ENCODE data around the gene SCNN1A. TPM values are rescaled to one million over a fixed set of nuclear protein-coding genes. Genes with fewer than 3 reads are reported as not detected.

Gene SCNN1A
- total RNA-seq, 2 experiments from 2014 or later, result 0.35 to 1.0 TPM

GRCh38 chr12:6374786-6375160, 590 bp downstream of the SCNN1A start:
- no TSS peak for BruUV-seq (replicated peaks)
- CTCF ChIA-PET (ENCODE audit: unreplicated experiment), result no interaction called here
- no peak for TF ChIP-seq EZH2phosphoT487 (IDR thresholded peaks at IDR 0.05; ENCODE audit: borderline replicate concordance, low read depth, low read length)
- no peak for TF ChIP-seq CTCF (conservative IDR thresholded peaks at IDR 0.05; ENCODE audit: low read length)

GRCh38 chr12:6374028-6374785, 1.2 kb downstream of the SCNN1A start:
- Histone ChIP-seq H3K36me3 (ENCODE audit: insufficient read depth, low read length) (no peaks in the 10 kb centered on the region), H3K4me1 (ENCODE audit: insufficient read depth, low read length, poor library complexity, severe bottlenecking) (peaks cover 10% of the 10 kb centered on the region), H3K79me2 (ENCODE audit: insufficient read depth, low read depth, low read length) (no peaks in the 10 kb centered on the region), H2AFZ (ENCODE audit: low read length) (no peak overlapping the region), H3K4me2 (ENCODE audit: low read length) (no peak overlapping the region), H3K9me3 (ENCODE audit: low read length) (no peaks in the 10 kb centered on the region), H3K27ac (ENCODE audit: low read depth, low read length, poor library complexity, severe bottlenecking) (no peak overlapping the region), H3K9me2 (ENCODE audit: insufficient read depth, low read length) (no peaks in the 10 kb centered on the region), H4K20me1 (ENCODE audit: insufficient read depth, low read length) (no peaks in the 10 kb centered on the region), H3K4me3 (ENCODE audit: low read depth, low read length, poor library complexity, severe bottlenecking) (no peak overlapping the region)
- DNase-seq (ENCODE audit: low spot score), result no peak
- ChIA-PET CTCF (ENCODE audit: unreplicated experiment) (no interaction called here), POLR2A (interaction anchor here (0.5 to 1.2 kb wide), 3 partner anchors 11 to 18 kb away, joined by 3 to 5 read pairs (median 5); no protein-coding TSS in a partner anchor)
- TF ChIP-seq EZH2phosphoT487 (IDR thresholded peaks at IDR 0.05; ENCODE audit: borderline replicate concordance, low read depth, low read length), result no peak
- no peak for TF ChIP-seq CTCF (conservative IDR thresholded peaks at IDR 0.05; ENCODE audit: low read length)
- no TSS peak for BruUV-seq (replicated peaks)
- intact Hi-C loops (cut with micrococcal nuclease; ENCODE audit: unreplicated experiment), result no loop called here

More at GRCh38 chr12:6374786-6375160, 590 bp downstream of the SCNN1A start:
- H3K79me2 ChIP-seq (ENCODE audit: insufficient read depth, low read depth, low read length), result no peaks in the 10 kb centered on the region
- H3K4me3 ChIP-seq (ENCODE audit: low read depth, low read length, poor library complexity, severe bottlenecking), result no peak overlapping the region
- intact Hi-C loops (cut with micrococcal nuclease; ENCODE audit: unreplicated experiment), result no loop called here
- peaks cover 10% of the 10 kb centered on the region for H3K4me1 ChIP-seq (ENCODE audit: insufficient read depth, low read length, poor library complexity, severe bottlenecking)
- POLR2A ChIA-PET, result interaction anchor here (1.2 kb wide), 1 partner anchor 19 kb away, joined by 5 read pairs; no protein-coding TSS in a partner anchor
- no peaks in the 10 kb centered on the region for H3K36me3 ChIP-seq (ENCODE audit: insufficient read depth, low read length)
- H3K27ac ChIP-seq (ENCODE audit: low read depth, low read length, poor library complexity, severe bottlenecking), result no peak overlapping the region
- no peak overlapping the region for H3K4me2 ChIP-seq (ENCODE audit: low read length)
- no peaks in the 10 kb centered on the region for H3K9me3 ChIP-seq (ENCODE audit: low read length)
- H2AFZ ChIP-seq (ENCODE audit: low read length), result no peak overlapping the region
- H3K9me2 ChIP-seq (ENCODE audit: insufficient read depth, low read length), result no peaks in the 10 kb centered on the region
- no peak for DNase-seq (ENCODE audit: low spot score)
- H4K20me1 ChIP-seq (ENCODE audit: insufficient read depth, low read length), result no peaks in the 10 kb centered on the region
